Body of pancreas (tissue), 4 donors: ENCODE measurements around the gene ESPL1. TPM values are rescaled to one million over a fixed set of nuclear protein-coding genes. Genes with fewer than 3 reads are reported as not detected.

Experiments
- ATAC-seq: fragments of 150-250 bp; one replicate; pipeline ENCODE4 v1.9.1; 2016
- DNase-seq, 4 donors: peaks; one replicate each; pipeline ENCODE4 v3.0.0-alpha.2; 2019
- H3K27ac ChIP-seq, 4 donors: fragments of 200-600 bp; sonication (generic); 1 replicate in 3 of 4; 2 replicates in 1 of 4; pipeline versions ENCODE4 v1.5.1 to v1.6.1; 2016 to 2019; ENCODE audit warnings: mild to moderate bottlenecking in 1 of 4, mixed read lengths in 1 of 4, moderate library complexity in 1 of 4
- H3K27me3 ChIP-seq, 2 donors: fragments of 200-600 bp; sonication (generic); one replicate each; pipeline ENCODE4 v1.6.0; 2016; ENCODE audit warnings: mild to moderate bottlenecking in 1 of 2
- H3K36me3 ChIP-seq, 2 donors: fragments of 200-600 bp; sonication (generic); replicated peaks in 1 of 2; 2 replicates each; pipeline ENCODE4 v1.5.1; 2016; ENCODE audit warnings: low read depth in 2 of 2; ENCODE audit not compliant: insufficient read depth in 1 of 2
- H3K4me1 ChIP-seq: fragments of 200-600 bp; sonication (generic); one replicate; pipeline ENCODE4 v1.6.0; 2016
- H3K4me3 ChIP-seq, 2 donors: fragments of 200-600 bp; sonication (generic); 1 replicate in 1 of 2; 2 replicates in 1 of 2; pipeline ENCODE4 v1.5.1; 2016 to 2019
- H3K9me3 ChIP-seq, 3 donors: fragments of 200-600 bp; sonication (generic); 1 replicate in 2 of 3; 2 replicates in 1 of 3; pipeline ENCODE4 v1.5.1; 2016
- POLR2A ChIP-seq, 3 donors: fragments of 450-650 bp; IDR thresholded peaks; one replicate each; pipeline ENCODE4 v1.6.1; 2016; ENCODE audit warnings: antibody characterized with exemption in 3 of 3, mild to moderate bottlenecking in 2 of 3
- WGBS, 2 donors: methylation state at CpG; one replicate each; pipeline ENCODE4 v1.1.5; 2017; 5-methylcytosine and 5-hydroxymethylcytosine counted together
- intact Hi-C: fragments of 100-400 bp; cut with DNase I; formaldehyde crosslinking; loops from one replicate; pipeline ENCODE4 v1.15.1; 2023
- total RNA-seq, 2 donors: library from RNA; depleted of rRNA; stranded (reverse); fragments of >200 nt; gene quantifications; one replicate each; pipeline ENCODE4 v1.1.0, GENCODE V29; 2016
- TF ChIP-seq, protein P1 (sequence below), 7 experiments: fragments of 450-650 bp in 4 of 7; fragments of 200-600 bp in 3 of 7; sonication (generic) in 3 of 7; IDR thresholded peaks; one replicate each; pipeline ENCODE4 v1.5.1; 2016 to 2019; ENCODE audit warnings: antibody characterized with exemption in 7 of 7

The ESPL1 gene
- total RNA-seq, 2 donors from 2014 or later = not detected

- Histone ChIP-seq H3K9me3 (no peaks in the 10 kb centered on the region), H3K27me3 (peaks cover 0 to 11% of the 10 kb centered on the region in 2 donors), H3K4me1 (no peaks in the 10 kb centered on the region), H3K36me3 (no peaks in the 10 kb centered on the region), H3K27ac (no peak overlapping the region), H3K4me3 (no peak overlapping the region)
- intact Hi-C loops = no loop called here
- TF ChIP-seq, protein P1, sequence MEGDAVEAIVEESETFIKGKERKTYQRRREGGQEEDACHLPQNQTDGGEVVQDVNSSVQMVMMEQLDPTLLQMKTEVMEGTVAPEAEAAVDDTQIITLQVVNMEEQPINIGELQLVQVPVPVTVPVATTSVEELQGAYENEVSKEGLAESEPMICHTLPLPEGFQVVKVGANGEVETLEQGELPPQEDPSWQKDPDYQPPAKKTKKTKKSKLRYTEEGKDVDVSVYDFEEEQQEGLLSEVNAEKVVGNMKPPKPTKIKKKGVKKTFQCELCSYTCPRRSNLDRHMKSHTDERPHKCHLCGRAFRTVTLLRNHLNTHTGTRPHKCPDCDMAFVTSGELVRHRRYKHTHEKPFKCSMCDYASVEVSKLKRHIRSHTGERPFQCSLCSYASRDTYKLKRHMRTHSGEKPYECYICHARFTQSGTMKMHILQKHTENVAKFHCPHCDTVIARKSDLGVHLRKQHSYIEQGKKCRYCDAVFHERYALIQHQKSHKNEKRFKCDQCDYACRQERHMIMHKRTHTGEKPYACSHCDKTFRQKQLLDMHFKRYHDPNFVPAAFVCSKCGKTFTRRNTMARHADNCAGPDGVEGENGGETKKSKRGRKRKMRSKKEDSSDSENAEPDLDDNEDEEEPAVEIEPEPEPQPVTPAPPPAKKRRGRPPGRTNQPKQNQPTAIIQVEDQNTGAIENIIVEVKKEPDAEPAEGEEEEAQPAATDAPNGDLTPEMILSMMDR (IDR thresholded peaks at IDR 0.05) = no peak
- no peak for TF ChIP-seq POLR2A (IDR thresholded peaks at IDR 0.05)
- WGBS, 2 donors = 47 to 61% methylated on average over 7 of the region's 7 CpGs
- no peak for DNase-seq
- ATAC-seq = no peak
These were observed 65.7 kb downstream of the ESPL1 start for GRCh38 chr12:53333845-53334244.

- ATAC-seq (no peak), DNase-seq (no peak)
- no peaks in the 10 kb centered on the region for H3K36me3 ChIP-seq
- no peak for TF ChIP-seq POLR2A (IDR thresholded peaks at IDR 0.05)
- TF ChIP-seq, protein P1 (IDR thresholded peaks at IDR 0.05) = no peak
- peaks cover 0 to 11% of the 10 kb centered on the region in 2 donors for H3K27me3 ChIP-seq
- 67% methylated on average over 7 to 8 of the region's 8 CpGs for WGBS, 2 donors
- intact Hi-C loops = no loop called here
- no peak overlapping the region for H3K4me3 ChIP-seq
- H3K27ac ChIP-seq = no peak overlapping the region
- H3K9me3 ChIP-seq = no peaks in the 10 kb centered on the region
- H3K4me1 ChIP-seq = no peaks in the 10 kb centered on the region
These were observed 66.7 kb downstream of the ESPL1 start for GRCh38 chr12:53334822-53335221.

- DNase-seq (no peak), ATAC-seq (peak; percentile 15)
- WGBS, 2 donors = 40 to 50% methylated on average over 3 to 14 of the region's 15 CpGs
- Histone ChIP-seq H3K4me3 (no peak within 1 kb of the TSS), H3K4me1 (no peaks in the 10 kb centered on the region), H3K27ac (no peak within 1 kb of the TSS), H3K9me3 (no peaks in the 10 kb centered on the region), H3K36me3 (no peaks in the 10 kb centered on the region), H3K27me3 (peaks cover 0 to 11% of the 10 kb centered on the region in 2 donors)
- intact Hi-C loops = no loop called here
- no peak for TF ChIP-seq POLR2A (IDR thresholded peaks at IDR 0.05)
- TF ChIP-seq, protein P1 (IDR thresholded peaks at IDR 0.05) = no peak
These were observed 68.1 kb downstream of the ESPL1 start, which contains the start of gene SP7 for GRCh38 chr12:53336181-53336681. Gene SP7 (minus strand): TSS chr12:53336354. CDS start chr12:53335646, 708 bp downstream.

DNA sequence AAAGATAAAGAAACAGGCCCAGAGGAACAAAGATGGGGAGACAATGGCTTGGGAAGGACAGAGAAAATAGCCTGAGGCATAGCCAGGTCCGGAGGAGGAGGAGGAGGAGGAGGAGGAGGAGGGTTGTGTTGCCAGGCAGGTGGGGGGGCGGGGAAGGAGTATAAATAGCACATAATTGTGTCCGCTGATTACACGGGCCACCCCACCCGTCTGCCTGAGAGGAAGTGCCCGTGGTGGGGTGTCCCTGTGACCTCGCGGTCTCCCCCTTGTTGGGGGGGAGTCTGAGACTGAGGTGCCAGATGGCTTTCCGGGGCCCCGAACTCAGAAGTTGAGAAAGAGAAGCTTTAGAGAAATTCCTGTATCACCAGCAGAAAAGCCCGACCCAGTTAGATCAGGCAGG is 69.9 kb downstream of the ESPL1 start:
- ATAC-seq (no peak), DNase-seq (no peak)
- H3K9me3 ChIP-seq = no peaks in the 10 kb centered on the region
- TF ChIP-seq, protein P1 (IDR thresholded peaks at IDR 0.05) = no peak
- no peak for TF ChIP-seq POLR2A (IDR thresholded peaks at IDR 0.05)
- H3K4me3 ChIP-seq = no peak overlapping the region
- intact Hi-C loops = no loop called here
- H3K27me3 ChIP-seq = peaks cover 0 to 11% of the 10 kb centered on the region in 2 donors
- 32 to 35% methylated on average over 7 to 11 of the region's 11 CpGs for WGBS, 2 donors
- H3K36me3 ChIP-seq = no peaks in the 10 kb centered on the region
- no peaks in the 10 kb centered on the region for H3K4me1 ChIP-seq
- no peak overlapping the region for H3K27ac ChIP-seq

GRCh38 chr12:53338916-53339315 is 70.8 kb downstream of the ESPL1 start:
- ATAC-seq = no peak
- 32 to 69% methylated on average over 3 to 4 of the region's 6 CpGs for WGBS, 2 donors
- intact Hi-C loops = no loop called here
- Histone ChIP-seq H3K27ac (no peak overlapping the region), H3K4me3 (no peak overlapping the region), H3K36me3 (no peaks in the 10 kb centered on the region), H3K4me1 (no peaks in the 10 kb centered on the region), H3K9me3 (no peaks in the 10 kb centered on the region), H3K27me3 (peaks cover 0 to 11% of the 10 kb centered on the region in 2 donors)
- no peak for TF ChIP-seq POLR2A (IDR thresholded peaks at IDR 0.05)
- TF ChIP-seq, protein P1 (IDR thresholded peaks at IDR 0.05) = no peak
- DNase-seq = no peak
